Loucy (cell line): ENCODE measurements around the gene ADAMTS16.

Experiments used
- H2AFZ ChIP-seq: fragments of 200-600 bp; sonication (generic); 2 replicates; pipeline ENCODE4 v1.6.0; 2016; ENCODE audit warnings: antibody characterized with exemption, mild to moderate bottlenecking, low read length, moderate library complexity
- H3F3A ChIP-seq: fragments of 200-600 bp; 2 replicates; pipeline ENCODE4 v1.6.0; 2016; ENCODE audit warnings: antibody characterized with exemption, low read depth, mild to moderate bottlenecking
- H3K27me3 ChIP-seq: fragments of 200-600 bp; sonication (generic); 2 replicates; pipeline ENCODE4 v1.6.1; 2014; ENCODE audit warnings: low read length, mild to moderate bottlenecking; ENCODE audit not compliant: insufficient read depth, poor library complexity, severe bottlenecking
- H3K36me3 ChIP-seq: fragments of 200-600 bp; sonication (generic); 2 replicates; pipeline ENCODE4 v1.6.1; 2016; ENCODE audit warnings: low read length; ENCODE audit not compliant: insufficient read depth
- H3K4me1 ChIP-seq: fragments of 200-600 bp; sonication (generic); 2 replicates; pipeline ENCODE4 v1.5.1; 2014; ENCODE audit warnings: low read length, mild to moderate bottlenecking; ENCODE audit not compliant: insufficient read depth, poor library complexity, severe bottlenecking
- H3K4me2 ChIP-seq: fragments of 200-600 bp; sonication (generic); 2 replicates; pipeline ENCODE4 v1.6.0; 2014; ENCODE audit warnings: antibody characterized with exemption, low read length, low read depth, mild to moderate bottlenecking; ENCODE audit not compliant: poor library complexity, severe bottlenecking
- H3K4me3 ChIP-seq: fragments of 200-600 bp; sonication (generic); 2 replicates; pipeline ENCODE4 v1.5.1; 2014; ENCODE audit warnings: low read length, mild to moderate bottlenecking, mixed read lengths; ENCODE audit not compliant: poor library complexity, severe bottlenecking
- H3K79me2 ChIP-seq: fragments of 200-600 bp; sonication (generic); 2 replicates; pipeline ENCODE4 v1.6.1; 2014; ENCODE audit warnings: low read length; ENCODE audit not compliant: insufficient read depth
- H3K9ac ChIP-seq: fragments of 200-600 bp; sonication (generic); 2 replicates; pipeline ENCODE4 v1.6.0; 2014; ENCODE audit warnings: mild to moderate bottlenecking, low read depth, low read length, moderate library complexity; ENCODE audit not compliant: poor library complexity, severe bottlenecking
- H3K9me2 ChIP-seq: fragments of 200-600 bp; sonication (generic); replicated peaks from 2 replicates; pipeline ENCODE4 v1.6.1; 2016; ENCODE audit warnings: low read depth, low read length, mixed read lengths
- H3K9me3 ChIP-seq: fragments of 200-600 bp; sonication (generic); 2 replicates; pipeline ENCODE4 v1.6.1; 2014; ENCODE audit warnings: mild to moderate bottlenecking, antibody characterized with exemption, low read length, low read depth; ENCODE audit not compliant: insufficient read depth
- H4K20me1 ChIP-seq: fragments of 200-600 bp; sonication (generic); 2 replicates; pipeline ENCODE4 v1.6.0; 2014; ENCODE audit warnings: antibody characterized with exemption, low read length, mild to moderate bottlenecking; ENCODE audit not compliant: insufficient read depth, poor library complexity, severe bottlenecking
- CTCF ChIP-seq: fragments of 200-600 bp; sonication (generic); conservative IDR thresholded peaks from 2 replicates; pipeline ENCODE4 v1.5.1; 2014; ENCODE audit warnings: mild to moderate bottlenecking, antibody characterized with exemption, low read length
- EZH2phosphoT487 ChIP-seq: fragments of 200-600 bp; IDR thresholded peaks from 2 replicates; pipeline ENCODE4 v1.6.1; 2018; ENCODE audit warnings: antibody characterized with exemption, mild to moderate bottlenecking, moderate library complexity, borderline replicate concordance

The ADAMTS16 gene

GRCh38 chr5:5335700-5336264 lies 195.7 kb downstream of the ADAMTS16 start:
- H3K9me3 ChIP-seq, result peaks cover 11% of the 10 kb centered on the region; the same call in 1 of the 2 replicates
- no peak overlapping the region for H3K4me2 ChIP-seq
- no peaks in the 10 kb centered on the region for H3K79me2 ChIP-seq
- no peak overlapping the region for H2AFZ ChIP-seq
- H3K4me1 ChIP-seq, result no peaks in the 10 kb centered on the region
- H4K20me1 ChIP-seq, result no peaks in the 10 kb centered on the region
- H3K27me3 ChIP-seq, result no peaks in the 10 kb centered on the region
- no peak overlapping the region for H3K9ac ChIP-seq
- no peak for TF ChIP-seq CTCF
- H3K4me3 ChIP-seq, result no peak overlapping the region
- H3K36me3 ChIP-seq, result no peaks in the 10 kb centered on the region
- no peaks in the 10 kb centered on the region for H3F3A ChIP-seq
- H3K9me2 ChIP-seq, result no peaks in the 10 kb centered on the region

- Histone ChIP-seq H3F3A (no peaks in the 10 kb centered on the region), H3K4me3 (no peak overlapping the region), H3K9me2 (no peaks in the 10 kb centered on the region), H4K20me1 (no peaks in the 10 kb centered on the region), H3K4me2 (no peak overlapping the region), H3K27me3 (no peaks in the 10 kb centered on the region), H3K4me1 (no peaks in the 10 kb centered on the region), H3K79me2 (no peaks in the 10 kb centered on the region), H3K9ac (no peak overlapping the region), H3K9me3 (peaks cover 11% of the 10 kb centered on the region; the same call in 1 of the 2 replicates), H2AFZ (no peak overlapping the region), H3K36me3 (no peaks in the 10 kb centered on the region)
- no peak for TF ChIP-seq CTCF
- TF ChIP-seq EZH2phosphoT487, result no peak
Observed at GRCh38 chr5:5339257-5339656, 199.1 kb downstream of the ADAMTS16 start.

GRCh38 chr5:5340206-5340729 lies 200.1 kb downstream of the ADAMTS16 start:
- no peak for TF ChIP-seq EZH2phosphoT487
- no peak for TF ChIP-seq CTCF
- no peak overlapping the region for H3K4me2 ChIP-seq
- H3K9me3 ChIP-seq, result peaks cover 4% of the 10 kb centered on the region; the same call in 1 of the 2 replicates
- H3K79me2 ChIP-seq, result no peaks in the 10 kb centered on the region
- H3K9me2 ChIP-seq, result no peaks in the 10 kb centered on the region
- no peaks in the 10 kb centered on the region for H3K36me3 ChIP-seq
- no peaks in the 10 kb centered on the region for H4K20me1 ChIP-seq
- H3F3A ChIP-seq, result no peaks in the 10 kb centered on the region
- H2AFZ ChIP-seq, result no peak overlapping the region
- no peaks in the 10 kb centered on the region for H3K27me3 ChIP-seq
- H3K4me1 ChIP-seq, result no peaks in the 10 kb centered on the region
- no peak overlapping the region for H3K9ac ChIP-seq
- no peak overlapping the region for H3K4me3 ChIP-seq
